Measurements from ENCODE around the gene SLC4A7.

The SLC4A7 gene

DNA sequence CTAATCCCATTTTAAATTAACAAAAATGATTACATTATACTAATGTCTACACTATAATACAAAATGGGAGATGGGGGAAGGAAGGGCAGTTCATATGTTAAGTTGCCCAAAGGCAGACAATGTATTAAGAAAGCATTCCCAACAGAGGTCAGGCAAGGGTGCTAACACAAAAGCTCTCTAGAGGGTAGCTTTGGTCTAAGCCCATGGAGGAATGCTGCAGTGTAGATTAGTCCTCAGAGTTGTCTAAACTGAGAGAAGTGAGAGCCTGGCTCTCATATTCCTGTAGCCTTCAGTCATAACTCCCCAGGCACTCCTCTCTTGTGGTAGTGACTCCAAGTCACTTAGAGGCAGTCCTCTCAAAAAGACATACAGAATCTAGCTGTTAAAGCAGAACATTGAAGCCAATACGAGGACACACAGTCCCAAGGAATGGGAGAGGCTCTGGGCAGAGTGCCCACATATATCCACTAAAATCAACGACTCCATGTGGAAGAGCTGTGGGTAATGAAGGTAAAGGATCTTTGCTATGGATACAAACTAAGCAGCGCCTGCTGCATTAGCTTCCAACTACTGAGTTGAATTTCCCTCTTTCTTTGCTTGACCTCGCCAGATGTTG is 129.5 kb downstream of the SLC4A7 start:
- no peak for TF ChIP-seq ZFX (IDR thresholded peaks at IDR 0.05)
- TF ChIP-seq, protein P1, sequence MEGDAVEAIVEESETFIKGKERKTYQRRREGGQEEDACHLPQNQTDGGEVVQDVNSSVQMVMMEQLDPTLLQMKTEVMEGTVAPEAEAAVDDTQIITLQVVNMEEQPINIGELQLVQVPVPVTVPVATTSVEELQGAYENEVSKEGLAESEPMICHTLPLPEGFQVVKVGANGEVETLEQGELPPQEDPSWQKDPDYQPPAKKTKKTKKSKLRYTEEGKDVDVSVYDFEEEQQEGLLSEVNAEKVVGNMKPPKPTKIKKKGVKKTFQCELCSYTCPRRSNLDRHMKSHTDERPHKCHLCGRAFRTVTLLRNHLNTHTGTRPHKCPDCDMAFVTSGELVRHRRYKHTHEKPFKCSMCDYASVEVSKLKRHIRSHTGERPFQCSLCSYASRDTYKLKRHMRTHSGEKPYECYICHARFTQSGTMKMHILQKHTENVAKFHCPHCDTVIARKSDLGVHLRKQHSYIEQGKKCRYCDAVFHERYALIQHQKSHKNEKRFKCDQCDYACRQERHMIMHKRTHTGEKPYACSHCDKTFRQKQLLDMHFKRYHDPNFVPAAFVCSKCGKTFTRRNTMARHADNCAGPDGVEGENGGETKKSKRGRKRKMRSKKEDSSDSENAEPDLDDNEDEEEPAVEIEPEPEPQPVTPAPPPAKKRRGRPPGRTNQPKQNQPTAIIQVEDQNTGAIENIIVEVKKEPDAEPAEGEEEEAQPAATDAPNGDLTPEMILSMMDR (conservative IDR thresholded peaks at IDR 0.05) = no peak

DNA sequence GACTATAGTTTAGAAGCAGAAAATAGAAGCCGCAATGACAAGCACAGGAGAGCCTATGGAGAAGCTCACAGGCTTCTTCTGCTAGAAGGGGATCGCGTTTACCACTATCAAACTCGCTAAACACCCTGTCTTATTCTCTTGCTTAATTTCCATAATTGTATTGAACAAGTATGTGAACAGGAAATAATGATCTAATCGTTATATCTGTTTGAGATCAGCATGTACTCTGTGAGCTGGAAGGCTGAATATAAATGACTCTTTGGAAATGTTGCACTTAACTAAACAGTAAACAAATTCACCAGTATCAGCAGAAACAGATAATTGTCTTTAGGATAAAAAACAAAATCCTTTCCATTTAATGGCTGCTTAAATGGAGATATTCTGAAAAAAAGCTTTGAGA is 130.0 kb downstream of the SLC4A7 start:
- TF ChIP-seq ZFX (IDR thresholded peaks at IDR 0.05) = no peak
- TF ChIP-seq, protein P1 (conservative IDR thresholded peaks at IDR 0.05) = no peak
- H3K27ac ChIP-seq = no peak overlapping the region

More for the DNA sequence above, 129.5 kb downstream of the SLC4A7 start:
- H3K27ac ChIP-seq = peak overlapping the region; percentile 42; the same call in 1 of the 2 replicates

DNA sequence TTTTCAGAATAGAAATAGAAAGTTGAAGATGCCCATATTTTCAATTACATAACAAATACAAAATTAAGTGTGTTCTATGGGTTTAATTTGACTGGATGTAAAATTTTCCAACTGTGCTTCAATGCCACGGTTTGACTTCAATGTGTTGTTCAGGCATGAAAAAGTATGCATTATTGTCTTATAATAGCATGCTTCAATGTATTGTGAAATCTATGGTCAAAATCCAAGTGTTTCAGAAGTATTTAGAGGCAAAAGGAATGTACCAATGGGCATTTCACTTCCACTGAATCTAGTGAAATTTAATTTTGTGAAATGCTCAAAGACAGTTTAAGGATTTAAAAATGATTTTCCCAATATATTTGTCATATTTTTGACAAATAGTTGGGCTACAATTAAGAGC is 131.0 kb downstream of the SLC4A7 start:
- TF ChIP-seq, protein P1 (conservative IDR thresholded peaks at IDR 0.05) = no peak
- TF ChIP-seq ZFX (IDR thresholded peaks at IDR 0.05) = no peak
- no peak overlapping the region for H3K27ac ChIP-seq

DNA sequence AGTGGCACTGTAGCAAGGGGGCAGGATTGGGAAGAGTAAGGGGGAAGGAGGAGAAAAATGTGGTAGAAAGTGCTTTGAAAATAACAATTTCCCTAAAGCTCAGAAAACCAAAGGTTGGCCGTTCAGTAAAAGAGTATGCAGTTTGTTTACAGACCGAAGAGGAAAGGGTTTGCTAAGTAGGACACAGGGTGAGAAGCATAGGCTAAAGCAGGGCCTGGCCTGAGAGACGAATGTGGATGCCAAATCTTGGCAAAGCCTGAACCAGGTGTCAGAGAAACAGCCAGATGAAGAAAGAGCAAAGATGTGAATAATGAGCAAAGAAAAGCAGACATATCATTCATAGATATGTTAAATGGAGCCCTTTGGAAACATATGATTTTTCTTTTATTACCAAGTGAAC is 132.1 kb downstream of the SLC4A7 start:
- no peak overlapping the region for H3K27ac ChIP-seq
- TF ChIP-seq, protein P1 (conservative IDR thresholded peaks at IDR 0.05) = no peak
- TF ChIP-seq ZFX (IDR thresholded peaks at IDR 0.05) = no peak

DNA sequence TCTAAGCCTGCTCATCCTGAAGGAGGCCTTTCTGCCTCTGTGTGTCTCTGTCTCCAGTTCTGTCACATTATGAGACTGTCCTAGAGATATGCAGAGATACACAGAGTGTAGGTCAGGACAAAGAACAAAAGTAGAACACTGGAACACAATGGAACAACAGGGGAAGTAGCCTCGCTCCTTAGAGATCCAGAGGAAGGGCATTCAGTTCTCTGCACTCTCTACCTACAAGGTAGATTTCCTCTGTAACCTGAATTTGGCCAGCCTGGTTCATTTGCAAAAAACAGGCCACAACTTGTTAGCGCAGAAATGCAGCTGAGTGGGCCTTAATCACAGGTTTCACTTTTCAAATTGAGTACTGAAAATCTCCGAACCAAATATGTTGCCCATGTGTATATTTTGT is 134.4 kb downstream of the SLC4A7 start:
- no peak overlapping the region for H3K27ac ChIP-seq
- TF ChIP-seq, protein P1 (conservative IDR thresholded peaks at IDR 0.05) = no peak

DNA sequence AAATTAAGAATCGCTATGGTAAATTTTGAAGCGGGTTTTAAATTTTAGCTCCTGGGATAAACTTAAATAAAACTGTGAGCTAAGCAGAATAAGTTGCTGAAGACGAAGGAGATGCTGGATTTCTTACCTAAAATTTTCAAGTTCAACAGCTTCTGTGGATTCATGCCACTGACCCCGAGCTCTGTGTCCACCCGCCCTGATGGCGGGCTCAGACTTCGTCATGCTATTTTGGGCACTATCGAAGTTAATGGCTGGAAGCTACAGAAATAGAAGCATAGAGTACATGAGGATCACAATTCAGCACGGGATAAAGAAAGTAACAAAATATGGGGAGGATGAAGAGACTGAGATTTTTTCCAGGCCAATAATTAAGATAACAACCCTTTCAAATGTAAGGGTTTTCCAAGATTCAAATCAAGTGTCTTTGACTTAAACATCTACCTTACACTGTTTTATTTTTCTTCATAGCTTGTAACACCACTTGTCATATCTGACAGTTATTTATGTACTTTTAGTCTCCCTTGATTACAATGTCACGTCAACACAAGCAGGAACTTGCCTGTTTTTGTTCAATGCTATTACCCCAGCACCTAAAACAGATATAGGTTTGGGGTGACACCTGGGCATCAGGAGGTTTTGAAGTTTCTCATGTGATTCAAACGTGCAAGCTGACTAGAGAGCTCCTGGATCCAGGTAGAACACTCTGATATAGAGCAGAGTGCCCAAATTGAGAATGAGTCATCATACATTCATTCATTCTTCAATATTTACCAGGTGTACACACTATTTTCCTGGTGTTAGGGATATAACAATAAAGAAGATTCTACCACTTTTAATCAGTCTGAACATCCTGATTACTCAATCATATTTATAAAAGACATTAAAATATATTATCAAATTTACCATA is 138.0 kb downstream of the SLC4A7 start:
- no peak overlapping the region for H3K27ac ChIP-seq
- TF ChIP-seq ZFX (IDR thresholded peaks at IDR 0.05) = no peak
- TF ChIP-seq, protein P1 (conservative IDR thresholded peaks at IDR 0.05) = no peak

DNA sequence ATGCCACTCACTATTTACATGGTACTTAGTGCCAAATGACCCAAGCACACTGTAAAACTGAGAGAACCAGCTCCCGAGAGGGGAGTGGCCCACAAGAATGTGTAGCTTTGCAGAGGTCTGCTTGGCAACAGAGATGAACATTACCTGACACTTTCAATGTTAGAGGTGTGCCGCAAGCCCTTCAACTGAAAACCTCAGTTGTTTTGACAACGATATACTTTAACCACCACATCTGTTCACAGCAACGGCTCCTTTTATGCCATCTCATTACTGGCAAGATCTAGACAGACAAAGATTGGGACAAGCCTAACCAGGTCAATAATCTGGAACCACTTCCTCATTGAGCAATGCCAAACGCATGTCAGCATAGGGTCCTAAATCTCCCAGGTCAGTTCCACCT is 138.7 kb downstream of the SLC4A7 start:
- no peak for TF ChIP-seq ZFX (IDR thresholded peaks at IDR 0.05)
- TF ChIP-seq, protein P1 (conservative IDR thresholded peaks at IDR 0.05) = no peak
- H3K27ac ChIP-seq = no peak overlapping the region; the same call in 1 of the 2 replicates

Measured in C4-2B (cell line).